Measurements from ENCODE around the gene GFI1B. TPM values are rescaled to one million over a fixed set of nuclear protein-coding genes. Genes with fewer than 3 reads are reported as not detected.
A peak's percentile ranks its signal among the peaks of the same experiment; 100 is the strongest.

GFI1B gene
- polyA plus RNA-seq (2013, experiment 1 of 2), result not detected
- 0.19 TPM for polyA plus RNA-seq (2013, experiment 2 of 2)

DNA sequence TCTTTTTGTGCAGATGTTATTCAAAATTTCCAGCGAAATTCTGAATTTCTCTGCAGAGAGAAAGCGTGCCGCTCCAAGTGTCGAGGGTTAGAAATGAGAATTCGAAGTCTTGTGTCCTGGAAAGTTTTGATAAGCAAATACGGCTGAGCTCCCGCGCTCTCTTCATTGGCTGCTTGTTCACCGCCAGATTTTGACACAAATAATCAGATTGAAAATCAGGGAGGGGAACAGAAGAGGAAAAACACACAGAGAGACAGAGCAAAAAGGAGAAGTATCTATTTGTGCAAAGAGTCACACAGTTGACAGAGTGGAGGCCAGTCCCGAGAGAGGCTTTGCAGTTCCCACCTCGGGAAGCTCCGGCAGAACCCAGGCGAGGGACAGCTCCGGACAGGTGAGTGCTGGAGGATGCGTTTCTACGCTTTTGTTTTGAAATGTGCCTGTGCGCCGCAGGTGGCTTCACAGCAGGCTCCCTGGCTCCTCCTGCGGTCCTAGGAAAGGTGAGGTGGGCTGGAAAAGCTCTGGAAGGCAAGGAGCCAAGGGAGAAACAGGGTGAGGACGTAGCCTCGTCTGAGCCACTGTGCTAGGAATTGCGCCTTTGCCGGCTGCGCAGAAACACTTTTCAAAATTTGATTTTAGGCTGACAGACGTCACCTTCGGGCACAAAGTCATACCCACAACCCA, at the start of gene GFI1B:
TSS of gene GFI1B (plus strand) at position 244 of the 681 bp plus-strand sequence. CDS start 7,985 bp downstream, outside the sequence.
- 48% methylated on average over 26 of the region's 26 CpGs for WGBS
- H3K4me1 ChIP-seq (ENCODE audit: insufficient read depth, low read length), result no peaks in the 10 kb centered on the region
- peak within 1 kb of the TSS; percentile 22; the same call in 1 of the 2 replicates for H3K4me3 ChIP-seq (ENCODE audit: low read length)
- H3K9ac ChIP-seq (ENCODE audit: low read depth, low read length), result no peak within 1 kb of the TSS
- no peak within 1 kb of the TSS for H3K27ac ChIP-seq (ENCODE audit: low read depth, low read length)
- peaks cover 60% of the 10 kb centered on the region for H3K27me3 ChIP-seq (ENCODE audit: insufficient read depth, low read length)
- H3K36me3 ChIP-seq (ENCODE audit: insufficient read depth, low read length), result no peaks in the 10 kb centered on the region
- H3K9me3 ChIP-seq (ENCODE audit: insufficient read depth, low read depth, low read length), result no peaks in the 10 kb centered on the region

DNA sequence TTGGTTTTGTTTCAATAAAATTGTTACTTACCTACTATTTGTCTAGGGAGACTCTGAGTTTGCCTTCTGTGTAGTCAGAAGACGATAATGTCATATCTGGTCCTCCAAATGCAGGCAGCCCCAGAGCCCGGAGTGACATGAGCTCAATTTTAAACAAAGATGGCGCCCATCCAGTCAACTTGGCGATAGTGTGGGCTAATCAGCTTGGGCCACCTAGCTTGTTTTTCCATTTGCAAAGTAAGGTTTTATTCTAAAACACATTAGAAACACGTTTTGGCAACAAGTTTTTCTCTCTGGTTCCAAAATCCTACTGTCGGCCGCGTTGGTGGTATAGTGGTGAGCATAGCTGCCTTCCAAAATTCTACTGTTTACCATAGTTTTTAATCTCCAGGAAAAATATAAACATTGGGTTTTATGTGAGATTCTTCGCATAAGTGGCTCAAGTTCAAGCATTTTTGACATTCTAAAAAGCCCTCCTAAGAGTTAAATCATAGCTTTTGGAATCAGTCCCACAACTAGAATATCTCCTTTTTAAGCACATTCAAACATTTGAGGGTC, 47.2 kb upstream of the GFI1B start:
- Histone ChIP-seq H3K4me3 (ENCODE audit: low read length) (no peak overlapping the region), H3K36me3 (ENCODE audit: insufficient read depth, low read length) (peaks cover 38% of the 10 kb centered on the region), H3K27ac (ENCODE audit: low read depth, low read length) (no peak overlapping the region), H3K9me3 (ENCODE audit: insufficient read depth, low read depth, low read length) (no peaks in the 10 kb centered on the region), H3K9ac (ENCODE audit: low read depth, low read length) (no peak overlapping the region), H3K27me3 (ENCODE audit: insufficient read depth, low read length) (no peaks in the 10 kb centered on the region), H3K4me1 (ENCODE audit: insufficient read depth, low read length) (no peaks in the 10 kb centered on the region)
- 84% methylated on average over 9 of the region's 9 CpGs for WGBS

DNA sequence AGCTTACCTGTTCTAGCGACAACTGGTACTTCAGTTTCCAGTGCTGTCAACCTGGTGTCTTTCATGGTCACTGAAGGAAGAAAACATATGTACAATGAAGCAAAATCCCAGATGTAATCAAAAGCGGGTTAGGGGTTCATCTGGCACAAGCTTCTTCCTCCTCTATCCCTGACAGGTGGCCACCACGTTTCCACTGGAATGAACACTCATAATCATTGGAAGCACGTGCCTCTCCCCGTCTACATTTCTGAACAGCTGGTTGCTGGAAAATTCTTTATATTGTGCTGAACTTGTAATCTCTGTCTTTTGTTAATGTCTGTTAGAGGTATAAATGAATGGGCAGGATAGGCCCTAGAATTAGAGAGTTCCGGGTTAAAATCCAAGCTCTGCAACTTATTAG, 43.5 kb upstream of the GFI1B start:
- Histone ChIP-seq H3K9me3 (ENCODE audit: insufficient read depth, low read depth, low read length) (no peaks in the 10 kb centered on the region), H3K9ac (ENCODE audit: low read depth, low read length) (no peak overlapping the region), H3K4me1 (ENCODE audit: insufficient read depth, low read length) (peaks cover 7% of the 10 kb centered on the region), H3K27ac (ENCODE audit: low read depth, low read length) (no peak overlapping the region), H3K36me3 (ENCODE audit: insufficient read depth, low read length) (peaks cover 12% of the 10 kb centered on the region), H3K4me3 (ENCODE audit: low read length) (no peak overlapping the region), H3K27me3 (ENCODE audit: insufficient read depth, low read length) (no peaks in the 10 kb centered on the region)
- 95% methylated on average over 6 of the region's 6 CpGs for WGBS

DNA sequence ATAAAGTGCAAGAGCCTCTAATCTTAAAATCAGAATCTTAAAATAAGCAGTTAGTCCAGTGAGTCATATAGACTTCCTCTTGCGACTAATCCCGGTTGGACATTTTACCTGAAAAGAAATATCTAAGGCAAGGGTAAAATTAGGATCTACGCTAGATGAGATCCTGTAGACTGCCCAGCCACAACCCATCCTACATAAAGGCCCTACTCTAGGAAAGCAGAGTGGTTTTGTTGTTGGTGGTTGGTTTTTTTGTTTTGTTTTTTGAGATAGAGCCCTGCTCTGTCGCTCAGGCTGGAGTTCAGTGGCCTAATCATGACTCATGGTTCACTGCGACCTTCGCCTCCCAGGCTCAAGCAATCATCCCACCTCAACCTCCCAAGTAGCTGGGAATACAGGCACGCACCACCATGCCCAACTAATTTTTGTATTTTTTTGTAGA, 41.0 kb upstream of the GFI1B start:
- 96% methylated on average over 7 of the region's 7 CpGs for WGBS

DNA sequence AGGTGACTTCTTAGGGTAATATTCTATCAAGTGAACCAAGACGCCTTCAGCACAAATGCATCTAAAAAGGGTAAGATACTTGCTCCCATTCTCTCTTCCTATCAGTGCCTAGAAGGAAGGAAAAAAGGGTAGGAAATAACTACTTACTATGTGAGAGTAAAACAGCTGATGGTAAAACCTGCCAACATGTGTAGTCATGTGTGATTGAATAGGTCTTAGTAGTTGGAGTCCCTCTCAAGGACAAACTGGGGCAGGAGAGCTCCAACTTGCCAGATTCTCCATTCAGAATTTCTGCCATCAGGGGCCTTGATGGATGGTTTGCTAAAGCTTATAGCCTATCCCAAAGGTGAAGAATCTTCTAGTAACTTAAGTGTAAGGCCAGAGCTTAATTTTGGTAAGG, 39.3 kb upstream of the GFI1B start:
- Histone ChIP-seq H3K27ac (ENCODE audit: low read depth, low read length) (no peak overlapping the region), H3K9ac (ENCODE audit: low read depth, low read length) (no peak overlapping the region), H3K4me1 (ENCODE audit: insufficient read depth, low read length) (peaks cover 28% of the 10 kb centered on the region), H3K4me3 (ENCODE audit: low read length) (no peak overlapping the region), H3K27me3 (ENCODE audit: insufficient read depth, low read length) (no peaks in the 10 kb centered on the region), H3K36me3 (ENCODE audit: insufficient read depth, low read length) (peaks cover 4% of the 10 kb centered on the region; the same call in 1 of the 2 replicates), H3K9me3 (ENCODE audit: insufficient read depth, low read depth, low read length) (no peaks in the 10 kb centered on the region)
- WGBS, result 83% methylated on average over 1 of the region's 1 CpG

More for the DNA sequence above, 41.0 kb upstream of the GFI1B start:
- Histone ChIP-seq H3K9me3 (ENCODE audit: insufficient read depth, low read depth, low read length) (no peaks in the 10 kb centered on the region), H3K27ac (ENCODE audit: low read depth, low read length) (no peak overlapping the region), H3K4me1 (ENCODE audit: insufficient read depth, low read length) (peaks cover 17% of the 10 kb centered on the region), H3K4me3 (ENCODE audit: low read length) (no peak overlapping the region), H3K36me3 (ENCODE audit: insufficient read depth, low read length) (peaks cover 4% of the 10 kb centered on the region; the same call in 1 of the 2 replicates), H3K27me3 (ENCODE audit: insufficient read depth, low read length) (no peaks in the 10 kb centered on the region), H3K9ac (ENCODE audit: low read depth, low read length) (no peak overlapping the region)

DNA sequence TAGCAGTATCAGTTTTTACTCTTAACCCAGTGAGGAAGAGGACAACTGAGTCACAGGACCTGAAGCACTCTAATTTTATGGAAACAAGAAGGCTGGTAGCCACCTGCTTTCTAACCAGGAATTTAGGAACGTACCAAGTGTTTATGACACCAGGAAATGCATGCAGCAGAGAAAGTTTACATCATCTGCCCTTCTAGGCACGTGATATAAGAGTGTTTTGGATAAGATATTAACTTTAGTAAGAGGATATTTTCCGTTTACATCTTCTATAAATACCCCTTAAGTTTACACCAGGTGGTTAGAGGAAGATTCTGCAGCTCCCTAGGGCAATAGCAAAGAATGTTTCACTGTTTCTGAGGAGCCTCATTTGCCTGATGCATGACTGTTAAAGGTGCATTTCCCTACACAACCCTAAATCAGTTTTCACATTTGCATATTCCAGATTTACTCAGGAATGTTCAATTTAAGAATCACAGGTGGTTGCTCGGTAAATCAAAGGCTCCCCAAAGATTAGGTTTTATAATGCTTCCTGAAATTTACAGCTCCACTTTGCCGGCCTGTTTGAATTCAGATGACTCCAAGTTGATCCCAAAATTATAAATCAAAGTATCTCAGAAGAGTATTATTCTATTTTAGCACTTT, 35.8 kb upstream of the GFI1B start:
- peaks cover 40% of the 10 kb centered on the region for H3K4me1 ChIP-seq (ENCODE audit: insufficient read depth, low read length)
- no peaks in the 10 kb centered on the region for H3K27me3 ChIP-seq (ENCODE audit: insufficient read depth, low read length)
- WGBS, result 91% methylated on average over 4 of the region's 5 CpGs
- no peak overlapping the region for H3K9ac ChIP-seq (ENCODE audit: low read depth, low read length)
- peak overlapping the region; percentile 98; the same call in 1 of the 2 replicates for H3K4me3 ChIP-seq (ENCODE audit: low read length)
- no peaks in the 10 kb centered on the region for H3K36me3 ChIP-seq (ENCODE audit: insufficient read depth, low read length)
- no peak overlapping the region for H3K27ac ChIP-seq (ENCODE audit: low read depth, low read length)
- H3K9me3 ChIP-seq (ENCODE audit: insufficient read depth, low read depth, low read length), result no peaks in the 10 kb centered on the region

DNA sequence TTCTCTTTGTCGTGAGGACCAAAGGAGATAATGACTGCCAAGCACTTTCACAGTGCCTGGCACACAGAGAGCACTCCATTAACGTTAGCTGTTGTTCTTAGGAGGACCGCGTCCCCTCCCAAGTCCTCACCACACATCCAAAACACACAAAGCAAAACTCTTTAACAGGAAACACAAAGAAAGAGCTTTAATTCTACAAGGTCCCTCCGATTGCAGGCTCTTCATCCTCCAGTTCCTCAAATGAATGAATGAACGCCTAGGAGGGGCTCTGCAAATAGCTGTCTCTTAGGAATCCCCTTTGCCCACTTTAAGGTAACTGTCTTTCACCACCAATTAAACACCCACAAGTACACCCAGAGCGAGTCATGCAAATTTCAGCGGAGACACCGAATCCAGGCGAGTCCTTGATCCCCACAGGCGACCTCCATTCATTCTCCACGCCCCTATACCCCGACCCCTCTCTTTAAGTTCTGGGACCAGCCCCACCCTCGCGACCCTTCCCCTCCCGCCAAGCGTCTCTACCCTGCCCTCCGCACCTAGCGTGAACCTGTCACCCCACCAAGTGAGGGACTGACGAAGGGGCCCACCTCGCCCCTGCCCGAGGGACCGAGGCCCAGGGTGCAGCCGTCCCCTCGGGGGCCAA, 34.7 kb upstream of the GFI1B start:
- Histone ChIP-seq H3K9ac (ENCODE audit: low read depth, low read length) (peak overlapping the region; percentile 99), H3K27ac (ENCODE audit: low read depth, low read length) (peak overlapping the region; percentile 99), H3K4me1 (ENCODE audit: insufficient read depth, low read length) (peaks cover 40% of the 10 kb centered on the region), H3K27me3 (ENCODE audit: insufficient read depth, low read length) (no peaks in the 10 kb centered on the region), H3K4me3 (ENCODE audit: low read length) (peak overlapping the region; percentile 98), H3K36me3 (ENCODE audit: insufficient read depth, low read length) (no peaks in the 10 kb centered on the region), H3K9me3 (ENCODE audit: insufficient read depth, low read depth, low read length) (no peaks in the 10 kb centered on the region)
- WGBS, result 2% methylated on average over 25 of the region's 25 CpGs

DNA sequence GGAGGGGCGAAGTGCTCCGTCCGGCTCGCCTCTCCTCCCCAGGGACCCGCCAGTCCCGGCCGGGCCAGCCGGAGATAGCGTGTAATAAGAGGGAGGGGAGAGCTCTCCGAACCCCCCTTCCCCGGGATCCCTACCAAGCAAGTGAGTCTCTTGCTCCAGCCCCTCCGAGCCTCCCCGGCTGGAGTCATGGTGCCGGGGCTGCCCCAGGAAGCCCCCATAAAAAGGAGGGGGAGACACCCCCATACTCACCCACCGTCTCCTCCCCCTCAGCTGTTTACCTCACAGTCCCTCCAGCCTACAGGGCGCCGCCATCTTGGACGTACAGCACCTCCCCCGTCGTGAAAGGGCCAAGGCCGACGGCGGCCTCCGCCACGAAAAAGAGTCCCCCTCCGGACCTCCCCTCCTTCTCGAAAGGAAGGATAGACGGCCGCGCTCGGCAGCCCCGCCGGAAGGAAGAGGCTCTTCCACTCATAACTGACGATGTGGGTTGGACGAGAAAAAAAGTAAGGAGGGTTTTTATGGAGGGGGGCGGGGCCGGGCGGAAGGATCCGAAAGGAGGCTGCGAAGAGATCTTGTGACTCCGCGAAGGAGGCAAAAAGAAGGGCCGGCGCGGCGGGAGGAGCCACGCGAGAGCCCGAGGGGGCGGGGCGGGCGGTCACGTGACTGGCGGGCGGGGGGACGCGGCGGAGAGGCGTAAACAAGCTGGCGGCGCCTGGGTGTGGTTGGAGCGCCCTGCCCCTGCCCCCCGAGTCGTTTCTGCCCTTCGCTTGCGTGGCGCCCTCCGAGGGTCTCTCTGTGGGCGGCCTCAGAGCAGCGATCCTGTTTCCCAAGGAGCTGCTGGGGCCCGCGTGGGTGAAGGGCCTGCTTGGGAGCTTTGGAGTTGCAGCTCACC, 34.0 kb upstream of the GFI1B start, which contains the start of gene TSC1:
TSS of gene TSC1 (minus strand) at position 323 of the 892 bp plus-strand sequence. CDS start 15,744 bp downstream, outside the sequence.
- H3K4me3 ChIP-seq (ENCODE audit: low read length), result peak within 1 kb of the TSS; percentile 98
- WGBS, result under 1% methylated on average over 65 of the region's 72 CpGs
- H3K36me3 ChIP-seq (ENCODE audit: insufficient read depth, low read length), result no peaks in the 10 kb centered on the region

DNA sequence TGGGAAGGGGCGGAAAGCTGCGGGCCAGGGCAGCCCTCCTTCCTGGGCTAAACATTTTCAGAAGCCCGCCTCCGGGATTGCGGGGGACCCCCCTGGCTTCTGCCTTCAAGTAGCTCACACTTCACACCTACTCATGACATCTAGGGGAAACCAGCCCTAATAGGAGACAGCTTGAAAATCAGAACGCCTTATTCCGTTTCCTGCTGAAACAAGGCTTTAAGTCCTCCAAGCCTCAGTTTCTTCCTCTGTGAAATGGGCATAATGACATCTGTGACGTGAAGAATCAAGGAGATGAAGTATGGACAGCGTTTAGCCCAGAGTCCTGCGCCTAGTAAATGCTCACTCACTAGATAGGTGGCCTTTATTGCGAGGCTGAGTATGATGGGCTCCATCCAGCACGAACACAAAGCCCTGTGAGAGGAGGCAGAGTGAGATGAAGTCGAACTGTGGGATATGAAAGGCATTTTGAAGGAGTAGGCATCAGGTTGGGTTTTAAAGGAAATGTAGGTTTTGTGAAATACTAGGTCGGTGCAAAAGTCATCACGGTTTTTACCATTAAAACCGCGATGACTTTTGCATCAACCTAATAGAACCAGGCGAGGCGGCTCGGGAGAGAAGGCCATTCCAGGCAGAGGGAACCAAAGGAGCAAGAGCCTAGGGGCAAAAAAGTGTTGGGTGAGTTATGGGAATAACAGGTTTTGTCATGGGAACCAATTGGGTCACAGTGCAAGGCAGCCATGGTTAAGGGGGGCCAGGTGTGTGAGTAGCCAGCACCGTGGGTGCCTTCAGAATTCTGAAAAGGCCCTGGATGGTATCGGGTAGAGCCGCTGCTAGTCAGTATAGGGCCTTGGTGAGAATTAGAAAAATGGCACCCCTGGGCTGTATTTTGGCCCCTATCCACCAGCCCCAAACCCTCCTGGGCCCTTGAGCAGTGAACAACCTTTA, 33.0 kb upstream of the GFI1B start:
- peaks cover 29% of the 10 kb centered on the region for H3K4me1 ChIP-seq (ENCODE audit: insufficient read depth, low read length)
- H3K36me3 ChIP-seq (ENCODE audit: insufficient read depth, low read length), result no peaks in the 10 kb centered on the region
- 70% methylated on average over 23 of the region's 23 CpGs for WGBS
- H3K9ac ChIP-seq (ENCODE audit: low read depth, low read length), result peak overlapping the region; percentile 99
- peak overlapping the region; percentile 98 for H3K4me3 ChIP-seq (ENCODE audit: low read length)
- H3K9me3 ChIP-seq (ENCODE audit: insufficient read depth, low read depth, low read length), result no peaks in the 10 kb centered on the region
- H3K27ac ChIP-seq (ENCODE audit: low read depth, low read length), result peak overlapping the region; percentile 64; the same call in 1 of the 2 replicates
- no peaks in the 10 kb centered on the region for H3K27me3 ChIP-seq (ENCODE audit: insufficient read depth, low read length)

More for the DNA sequence above, 34.0 kb upstream of the GFI1B start, which contains the start of gene TSC1:
- peak within 1 kb of the TSS; percentile 99 for H3K9ac ChIP-seq (ENCODE audit: low read depth, low read length)
- peak within 1 kb of the TSS; percentile 99 for H3K27ac ChIP-seq (ENCODE audit: low read depth, low read length)
- no peaks in the 10 kb centered on the region for H3K9me3 ChIP-seq (ENCODE audit: insufficient read depth, low read depth, low read length)
- H3K4me1 ChIP-seq (ENCODE audit: insufficient read depth, low read length), result peaks cover 38% of the 10 kb centered on the region
- H3K27me3 ChIP-seq (ENCODE audit: insufficient read depth, low read length), result no peaks in the 10 kb centered on the region

All from HUES64 (cell line).